Non-pigmented ciliary epithelial cell (primary cell): ENCODE measurements around the gene PIWIL4.
"Not testable (repeated sequence)": the region's sequence is repeated elsewhere in the genome, so short reads cannot be mapped to it uniquely, and the experiment has no call there.

Source experiments
- DNase-seq: peaks from one replicate; pipeline ENCODE4 v3.0.0-alpha.2; 2010; ENCODE audit warnings: low read depth

PIWIL4 gene

DNA sequence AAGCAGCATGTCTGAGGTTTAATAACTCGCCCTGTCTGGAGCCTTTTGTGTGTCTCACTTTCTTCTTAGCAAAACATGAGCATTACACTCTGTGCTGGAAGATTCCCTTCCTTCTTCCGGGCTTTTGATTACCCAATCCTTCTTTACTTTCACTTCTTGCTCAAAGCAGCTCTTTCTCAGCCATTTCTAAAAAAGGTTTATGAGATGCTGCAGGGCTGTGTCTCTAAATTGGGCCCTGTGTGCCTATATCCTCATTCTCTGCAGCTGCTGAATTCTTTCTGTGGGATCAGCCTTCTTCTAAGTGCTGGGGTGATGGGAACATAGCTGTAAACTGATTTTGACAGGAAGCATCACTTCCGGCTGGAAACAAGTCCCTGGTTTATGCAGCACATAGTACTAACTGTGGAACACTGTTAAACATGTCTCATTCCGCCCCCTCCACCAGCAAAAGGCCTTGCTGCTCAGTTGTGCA is 71.8 kb downstream of the PIWIL4 start:
- DNase-seq = no peak

GRCh38 chr11:94639901-94640721 is 72.9 kb downstream of the PIWIL4 start:
- no peak for DNase-seq

DNA sequence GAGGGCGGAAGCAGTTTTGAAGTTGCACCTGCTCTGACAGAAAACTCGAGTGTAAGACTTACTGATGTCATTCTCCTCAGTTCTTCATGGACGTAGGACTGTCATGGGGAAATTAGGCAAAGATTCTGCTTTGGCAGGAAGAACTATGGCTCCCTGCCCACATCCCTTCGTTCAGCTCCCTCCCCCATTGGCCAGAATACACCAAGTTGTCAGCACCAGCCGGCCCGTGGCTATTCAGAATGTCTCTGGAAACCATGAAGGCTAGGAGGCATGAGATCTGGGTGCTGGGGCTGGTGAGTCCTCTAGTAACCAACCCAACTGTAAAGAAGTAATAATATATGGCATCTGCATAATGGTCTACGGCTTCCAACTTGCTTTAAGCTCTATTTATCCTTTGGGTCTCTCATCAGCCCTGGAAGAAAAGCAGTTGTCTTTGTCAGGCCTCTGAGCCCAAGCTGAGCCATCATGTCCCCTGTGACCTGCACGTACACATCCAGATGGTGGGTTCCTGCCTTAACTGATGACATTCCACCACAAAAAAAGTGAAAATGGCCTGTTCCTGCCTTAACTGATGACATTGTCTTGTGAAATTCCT is 74.1 kb downstream of the PIWIL4 start:
- DNase-seq = no peak

GRCh38 chr11:94643186-94643585 is 76.0 kb downstream of the PIWIL4 start:
- DNase-seq = not testable (repeated sequence)

DNA sequence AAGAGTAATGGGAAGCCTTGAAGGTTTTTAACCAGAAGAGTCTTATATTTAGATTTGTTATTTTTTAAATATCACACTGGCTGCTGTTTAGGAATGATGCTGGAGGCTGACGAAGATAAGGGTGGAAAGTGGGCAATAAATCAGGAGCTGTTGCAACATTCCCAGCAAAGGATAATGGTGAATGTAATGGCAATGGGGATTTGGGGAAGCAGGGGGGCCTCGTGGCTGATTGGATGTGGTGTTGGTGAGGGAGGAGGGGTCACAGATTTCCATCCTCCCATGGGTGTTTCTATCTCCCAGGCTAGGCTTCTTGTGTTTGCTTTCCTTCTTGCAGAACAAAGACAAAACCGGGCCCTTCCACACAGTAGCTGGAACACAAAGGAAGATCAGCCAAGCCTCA is 80.8 kb downstream of the PIWIL4 start:
- no peak for DNase-seq

DNA sequence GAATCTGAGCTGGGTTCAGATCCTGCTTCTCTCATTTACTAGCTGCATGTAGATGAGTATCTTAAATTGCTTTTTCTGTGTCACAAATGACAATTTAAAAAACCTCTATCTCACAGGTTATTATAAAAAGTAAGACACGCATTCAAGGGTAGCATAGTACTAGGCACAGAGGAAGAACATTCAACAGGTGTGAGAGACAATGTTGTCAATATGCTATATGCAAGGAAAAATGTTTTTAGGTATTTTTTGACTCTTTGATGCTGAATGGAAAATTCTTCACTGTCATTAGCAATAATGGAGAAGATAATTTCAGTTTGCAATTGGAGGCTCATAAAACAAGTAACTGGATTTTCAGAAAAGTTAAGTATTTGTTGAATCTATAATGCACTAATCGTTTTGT is 81.6 kb downstream of the PIWIL4 start:
- no peak for DNase-seq

DNA sequence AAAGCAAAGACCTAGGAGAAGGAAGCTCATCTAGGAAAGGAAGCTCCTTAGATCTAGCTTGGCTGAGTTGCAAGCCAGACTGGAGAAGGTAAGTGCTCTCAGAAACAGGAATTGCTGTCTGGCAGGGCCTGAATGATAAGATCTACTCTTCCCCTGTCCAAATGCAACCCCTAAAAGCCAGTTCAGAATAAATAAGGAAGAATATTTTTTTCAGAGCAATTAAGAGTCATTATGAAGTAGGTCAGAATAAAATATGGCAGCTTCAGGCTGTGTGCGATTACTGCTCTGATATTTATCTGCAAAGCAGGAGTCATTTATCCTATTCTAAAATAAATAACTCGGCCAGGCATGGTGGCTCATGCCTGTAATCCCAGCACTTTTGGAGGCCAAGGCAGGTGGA is 82.1 kb downstream of the PIWIL4 start:
- DNase-seq = no peak

GRCh38 chr11:94649964-94650623 is 82.9 kb downstream of the PIWIL4 start:
- DNase-seq = no peak

DNA sequence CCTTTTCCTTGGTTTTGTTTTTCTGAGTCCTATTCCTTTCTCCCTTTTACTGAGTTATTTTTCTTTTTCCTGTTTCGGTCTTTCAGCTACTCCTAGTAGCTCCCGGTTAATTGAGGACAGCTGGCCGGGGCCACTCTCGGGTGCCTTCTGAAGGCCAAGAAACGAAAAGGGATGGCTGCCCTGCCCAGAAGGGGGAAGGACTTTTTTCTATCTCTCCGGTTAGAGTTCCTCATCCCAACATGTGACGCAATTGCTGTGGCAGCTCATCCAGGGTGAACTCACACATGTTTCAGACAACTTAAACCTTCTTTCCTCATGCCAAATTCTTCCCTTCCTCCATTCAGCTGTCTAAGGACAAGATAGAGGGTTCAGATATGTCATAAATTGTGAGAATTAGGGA is 83.6 kb downstream of the PIWIL4 start:
- DNase-seq = no peak

DNA sequence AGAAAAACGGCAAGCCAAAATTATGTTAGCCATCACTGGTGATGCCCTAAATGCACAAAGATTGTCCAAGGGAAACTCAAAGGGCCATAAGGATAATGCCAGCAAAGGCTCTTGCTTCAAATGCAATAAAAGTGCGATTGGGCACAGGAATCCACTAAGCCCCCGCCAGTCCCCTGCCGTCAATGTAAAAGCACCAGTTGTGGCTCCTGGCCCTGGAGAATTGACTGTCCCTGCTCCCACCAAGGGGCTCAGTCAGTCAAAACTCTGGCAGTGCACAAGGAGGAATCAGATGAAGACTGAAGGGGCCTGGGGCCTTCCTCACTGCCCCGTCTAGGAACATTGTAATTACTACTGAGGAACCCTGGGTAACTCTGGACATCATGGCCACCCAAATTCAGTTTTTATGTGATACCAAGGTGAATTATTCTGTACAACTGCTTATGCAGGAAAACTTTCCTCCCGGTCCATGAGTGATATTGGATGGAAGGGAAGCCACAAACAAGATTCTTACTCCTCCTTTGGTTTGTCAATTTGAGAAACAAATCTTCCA is 85.6 kb downstream of the PIWIL4 start:
- DNase-seq = no peak

DNA sequence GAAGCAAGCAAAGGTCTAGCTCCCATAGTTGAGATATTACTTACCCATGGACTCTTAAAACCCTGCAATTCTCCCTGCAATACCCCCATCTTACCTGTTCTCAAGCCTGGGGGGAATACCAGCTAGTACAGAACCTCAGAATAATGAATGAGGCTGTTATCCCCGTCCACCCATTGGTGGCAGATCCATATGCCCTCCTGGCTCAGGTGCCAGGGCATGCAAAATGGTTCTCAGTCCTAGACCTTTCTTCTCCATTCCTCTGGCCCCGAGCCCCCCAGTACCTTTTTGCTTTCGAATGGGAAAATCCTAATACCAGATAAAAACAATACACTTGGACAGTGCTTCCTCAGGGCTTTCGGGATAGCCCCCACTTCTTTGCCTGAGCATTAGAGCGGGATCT is 86.4 kb downstream of the PIWIL4 start:
- no peak for DNase-seq

GRCh38 chr11:94654201-94654600 is 87.0 kb downstream of the PIWIL4 start:
- DNase-seq = no peak

DNA sequence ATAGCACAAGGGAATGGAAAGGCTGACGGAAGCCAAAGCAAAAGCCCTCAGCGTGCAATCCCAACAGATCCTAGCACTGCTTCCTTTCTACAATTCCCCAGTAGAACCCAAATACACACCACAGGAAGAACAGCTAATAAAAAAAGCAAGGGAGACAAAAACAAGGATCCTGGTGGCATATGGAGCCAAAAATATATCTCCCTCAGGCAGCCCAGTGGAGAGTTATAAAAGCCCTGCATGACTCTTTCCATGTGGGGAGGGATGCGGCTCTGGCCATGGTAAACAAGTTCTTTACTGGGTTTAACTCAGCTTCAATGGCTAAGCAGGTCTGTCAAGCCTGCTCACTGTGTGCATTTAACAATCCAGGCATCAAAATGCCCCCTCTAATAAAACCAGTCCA is 88.1 kb downstream of the PIWIL4 start:
- no peak for DNase-seq

GRCh38 chr11:94655956-94656355 is 88.8 kb downstream of the PIWIL4 start:
- no peak for DNase-seq

DNA sequence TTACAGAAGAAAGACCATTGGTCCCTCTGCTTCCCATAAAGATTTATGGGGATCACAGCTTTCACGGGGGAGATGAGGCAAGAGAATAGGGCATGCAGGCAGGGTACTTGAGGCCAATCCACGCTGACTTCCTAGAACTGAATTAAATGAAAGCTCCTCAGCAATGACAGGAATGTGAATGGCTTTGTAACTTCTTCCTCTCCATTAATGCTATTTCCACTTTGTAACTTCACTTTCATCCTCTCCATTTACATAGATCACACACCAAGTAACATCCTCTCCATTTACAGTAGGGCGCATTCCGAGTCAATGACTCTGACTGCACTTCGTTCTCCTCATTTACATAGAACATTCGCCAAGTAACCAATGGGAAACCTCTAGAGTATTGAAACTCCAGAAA is 89.8 kb downstream of the PIWIL4 start:
- no peak for DNase-seq

- DNase-seq = no peak
Observed at GRCh38 chr11:94657629-94658028, 90.5 kb downstream of the PIWIL4 start.

DNA sequence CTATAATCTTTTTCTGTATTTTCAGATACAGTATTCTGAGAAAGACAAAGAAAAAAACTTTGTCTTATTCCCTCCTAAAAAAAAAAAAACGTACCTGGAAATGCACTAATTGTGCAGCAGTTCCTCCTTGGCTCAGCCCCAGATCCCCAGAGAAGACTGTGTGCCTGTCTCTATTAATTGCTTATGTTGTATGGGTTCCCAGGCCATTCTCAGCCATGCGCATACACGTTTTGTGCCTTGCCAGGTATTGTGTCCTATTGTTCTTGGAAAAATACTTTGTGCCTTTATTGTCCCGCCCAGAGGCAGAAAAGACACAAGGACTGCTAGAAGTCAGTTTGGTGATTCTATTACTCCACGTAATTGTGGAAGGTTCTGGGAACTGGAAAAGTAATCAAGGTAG is 91.2 kb downstream of the PIWIL4 start:
- DNase-seq = no peak

DNA sequence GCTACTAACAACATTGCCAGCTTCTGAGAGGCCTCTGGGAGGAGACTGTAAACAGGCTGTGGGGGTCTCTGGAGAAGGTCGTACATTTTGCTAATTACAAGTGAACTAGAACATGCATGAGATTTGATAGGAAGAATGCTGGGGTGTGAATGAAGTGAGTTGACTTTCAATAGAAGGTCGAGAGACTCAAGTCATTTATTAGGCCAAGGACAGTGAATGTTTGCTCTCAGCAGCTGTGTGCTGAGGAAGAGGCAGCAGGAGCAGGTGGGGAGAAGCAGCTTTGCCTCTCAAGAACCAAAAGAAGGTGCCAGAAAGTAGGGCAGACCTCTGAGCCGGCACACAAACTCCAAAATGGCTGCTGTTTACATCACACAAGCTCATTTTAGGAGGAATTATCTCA is 91.7 kb downstream of the PIWIL4 start:
- no peak for DNase-seq

DNA sequence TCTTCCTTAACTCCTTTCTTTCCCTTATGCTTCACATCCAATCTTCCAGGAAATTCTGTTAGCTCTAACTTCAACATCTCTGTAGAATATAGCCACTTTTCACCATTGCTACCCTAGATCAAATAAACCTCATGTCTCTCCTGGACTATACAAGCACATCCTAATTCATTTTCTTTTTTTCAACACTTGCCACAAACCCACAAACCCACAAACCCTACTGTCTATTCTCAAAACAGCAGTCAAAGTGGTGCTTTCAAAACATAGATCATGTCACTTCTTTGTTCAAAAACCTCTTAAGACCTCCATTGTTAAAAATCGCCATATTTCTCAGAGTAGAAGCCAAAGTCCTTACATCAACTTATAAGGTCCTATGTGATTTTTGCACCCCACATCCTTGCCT is 94.3 kb downstream of the PIWIL4 start:
- no peak for DNase-seq

GRCh38 chr11:94662065-94662779 is 95.1 kb downstream of the PIWIL4 start:
- DNase-seq = no peak

- no peak for DNase-seq
Observed at GRCh38 chr11:94662846-94663390, 95.8 kb downstream of the PIWIL4 start.

DNA sequence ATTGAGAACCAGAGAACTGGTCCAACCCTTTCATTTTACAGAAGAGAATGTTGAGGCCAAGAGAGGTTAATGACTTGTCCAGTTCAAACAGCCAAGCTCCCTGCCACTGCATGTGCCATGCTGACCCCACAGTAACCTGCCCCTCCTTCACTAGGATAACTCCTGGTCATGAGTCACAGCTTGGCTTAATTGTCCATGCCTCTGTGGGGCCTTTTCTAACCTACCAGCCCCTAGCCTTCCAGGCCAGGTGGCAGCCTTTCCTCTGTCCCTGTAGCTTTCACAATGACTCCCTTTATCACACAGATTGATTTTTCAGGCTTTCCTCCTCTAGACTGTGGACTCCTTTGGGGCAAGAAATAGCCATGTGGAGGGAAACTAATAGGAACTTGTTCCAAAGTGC is 97.2 kb downstream of the PIWIL4 start:
- DNase-seq = no peak
